NCI-H510A (cell line): ENCODE data around the gene APP.

Experiments
- DNase-seq: peaks from one replicate; lab custom pipeline; 2025; lab: John Stamatoyannopoulos, UW

APP gene

GRCh38 chr21:26127073-26127814 lies 43.3 kb downstream of the APP start:
- DNase-seq: no peak

DNA sequence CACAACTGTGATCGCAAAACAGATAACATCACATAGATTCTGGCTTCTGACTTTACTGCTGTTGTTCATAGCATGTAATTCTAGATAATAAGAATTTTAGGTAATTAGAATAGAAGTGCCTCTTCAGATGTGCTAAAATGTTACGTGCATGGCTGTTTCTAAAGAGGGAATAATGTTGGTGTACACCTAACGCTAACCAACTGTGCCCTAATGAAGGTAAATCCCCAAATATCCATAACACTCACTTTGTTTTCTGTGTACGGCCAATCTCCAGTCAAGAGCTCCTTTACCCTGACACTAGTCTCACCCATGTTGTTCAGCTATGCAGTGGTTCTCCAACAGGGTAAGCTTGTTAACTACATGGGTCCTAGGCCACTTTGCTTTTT lies 44.4 kb downstream of the APP start:
- DNase-seq: no peak

GRCh38 chr21:26125433-26126167 lies 45.0 kb downstream of the APP start:
- DNase-seq: no peak

DNA sequence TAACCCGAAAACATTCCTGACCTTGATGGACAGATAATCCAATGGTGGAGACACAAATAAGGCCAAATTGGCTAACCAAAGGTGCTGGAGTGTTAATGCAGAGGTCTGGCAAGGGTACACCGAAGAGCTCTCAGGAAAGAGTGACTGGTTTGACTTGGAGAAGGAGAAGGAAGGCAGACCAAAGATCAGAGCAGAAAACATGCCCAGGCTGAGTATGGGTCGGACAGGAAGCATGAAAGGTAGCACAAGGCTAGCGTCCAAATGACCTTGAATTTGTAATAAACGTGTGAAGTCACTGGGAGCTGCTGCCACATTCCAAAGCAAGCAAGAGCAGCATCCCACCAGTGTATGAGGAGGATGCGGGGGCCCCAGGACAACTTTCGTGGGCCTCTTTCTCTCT lies 45.7 kb downstream of the APP start:
- no peak for DNase-seq

DNA sequence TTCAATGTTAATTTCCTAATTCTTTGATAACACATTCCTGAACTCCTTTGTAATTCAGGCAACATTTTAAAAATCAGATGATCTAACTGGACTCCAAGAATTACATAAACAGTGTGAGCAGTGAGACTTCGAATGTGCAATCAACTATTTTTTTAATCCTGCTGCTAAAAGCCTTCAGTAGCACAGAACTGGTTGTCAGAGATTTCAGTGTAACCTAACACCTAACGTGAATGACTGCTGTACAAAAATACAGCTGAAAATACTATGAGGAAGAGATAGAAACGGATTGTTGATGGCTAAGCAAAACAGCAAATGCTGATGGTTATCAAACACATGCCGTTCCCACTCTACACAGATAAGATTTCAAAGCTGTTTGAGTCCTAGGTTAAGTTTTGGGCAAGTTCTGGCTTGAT lies 46.1 kb downstream of the APP start:
- DNase-seq: no peak

DNA sequence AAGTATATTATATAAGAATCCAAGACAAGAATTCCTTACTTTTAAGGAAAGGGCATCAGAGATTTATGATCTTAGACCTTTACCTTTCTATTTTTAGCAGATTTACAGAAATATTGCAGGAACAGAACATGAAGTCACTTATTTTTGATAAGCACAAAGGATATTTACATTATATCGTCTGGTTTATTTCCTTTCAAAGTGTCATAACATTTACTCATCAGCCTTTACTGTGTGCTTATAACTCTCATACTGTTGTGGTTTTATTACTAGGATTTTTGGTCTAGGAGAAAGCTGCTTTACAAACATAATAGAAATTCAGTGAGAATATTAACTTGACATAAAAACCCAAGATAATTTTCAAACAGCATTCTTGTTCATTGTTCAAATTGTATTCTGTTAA lies 47.6 kb downstream of the APP start:
- DNase-seq: no peak

DNA sequence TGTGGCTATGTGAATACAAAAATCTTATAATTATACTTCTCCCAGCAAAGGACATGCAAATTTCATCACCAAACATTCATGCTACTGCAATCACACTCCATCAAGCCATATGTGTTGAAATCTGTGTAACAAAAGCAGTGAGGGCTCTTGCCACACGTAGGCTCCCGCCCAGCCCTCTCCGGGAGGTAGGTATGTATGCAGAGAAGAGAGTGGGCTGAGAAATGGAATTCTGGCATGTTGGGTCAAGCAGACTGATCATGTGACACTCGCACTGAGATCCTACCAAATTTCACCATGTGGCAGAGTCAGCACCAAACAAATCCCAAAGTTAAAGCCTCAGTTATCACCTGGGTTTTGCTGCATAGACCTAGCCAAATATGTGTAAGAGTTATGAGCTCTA lies 49.7 kb downstream of the APP start:
- DNase-seq: no peak

GRCh38 chr21:26119906-26120305 lies 50.7 kb downstream of the APP start:
- no peak for DNase-seq

DNA sequence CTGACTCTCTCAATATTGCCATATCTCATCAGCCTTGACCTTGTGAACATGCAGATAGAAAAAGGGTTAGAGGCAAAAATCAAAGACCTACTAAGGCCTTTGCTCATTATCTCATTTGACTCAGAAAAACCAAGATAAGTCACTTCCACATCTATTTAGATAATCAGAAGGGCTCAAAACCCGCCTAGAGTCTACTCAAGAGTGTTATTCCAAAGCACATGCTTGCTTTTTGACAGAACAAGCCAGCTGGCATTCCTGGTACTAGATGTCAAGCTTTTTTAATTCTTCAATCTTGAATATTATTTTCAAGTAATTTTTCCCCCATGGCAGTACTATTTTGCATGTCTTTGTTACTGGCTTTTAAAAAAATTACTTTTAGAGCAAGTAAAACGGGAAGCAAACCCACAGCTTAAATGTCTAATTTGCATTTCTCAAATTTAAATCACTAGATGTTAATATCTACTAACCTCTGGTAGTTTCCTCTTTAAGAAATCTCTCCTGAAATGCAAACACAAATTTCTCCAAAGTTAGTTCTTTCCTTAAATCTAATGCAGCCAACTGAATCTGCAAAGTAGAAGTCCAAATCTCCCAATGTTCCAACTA lies 51.5 kb downstream of the APP start:
- DNase-seq: no peak

DNA sequence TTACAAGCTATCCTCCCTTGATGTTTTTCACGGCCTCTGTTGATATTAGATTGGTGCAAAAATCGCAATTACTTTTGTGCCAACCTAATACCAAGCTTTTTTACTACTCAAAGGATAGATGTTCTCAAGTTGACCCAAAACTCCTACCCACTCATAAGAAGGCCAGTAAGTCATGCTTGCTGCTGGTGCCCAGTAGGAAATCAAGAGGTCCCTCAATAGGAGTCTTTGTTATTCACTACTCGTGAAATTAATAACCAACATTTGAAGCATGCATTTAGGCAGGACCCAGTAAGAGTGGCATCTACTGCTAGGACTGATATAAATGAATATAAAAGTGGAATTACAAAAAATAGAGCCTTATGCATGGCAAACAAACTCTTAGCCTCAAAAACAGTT lies 52.6 kb downstream of the APP start:
- no peak for DNase-seq

DNA sequence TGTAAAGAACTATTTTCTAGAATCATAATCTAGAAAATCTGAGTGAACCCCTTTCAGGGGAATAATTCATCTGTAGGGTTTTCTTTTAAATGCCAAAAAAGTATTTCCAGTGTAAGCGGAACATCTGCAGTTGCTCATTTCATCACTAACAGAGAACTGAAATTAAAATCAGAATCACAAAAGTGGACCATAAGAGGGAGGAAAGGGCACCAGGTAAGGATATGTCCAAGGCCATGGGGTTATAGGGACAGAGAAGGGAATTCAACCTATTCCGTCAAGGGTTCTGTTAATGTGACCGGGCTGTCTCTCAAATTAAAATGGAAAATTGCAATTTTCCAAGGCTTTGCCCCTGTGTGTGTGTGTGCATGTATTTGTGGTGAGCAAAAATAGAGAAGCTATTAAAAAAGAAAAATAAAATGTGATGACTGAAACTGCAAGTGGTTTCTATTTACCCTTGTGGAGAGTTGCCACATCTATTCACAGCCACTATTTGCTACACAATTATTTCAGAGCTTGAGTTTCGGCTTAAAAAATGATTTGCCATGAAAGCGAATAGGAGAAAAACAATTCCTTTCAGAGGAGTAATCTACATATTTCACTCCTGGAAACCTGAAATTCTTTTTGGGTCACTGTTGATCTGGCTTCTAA lies 53.1 kb downstream of the APP start:
- DNase-seq: no peak

GRCh38 chr21:26116456-26117011 lies 54.0 kb downstream of the APP start:
- no peak for DNase-seq

GRCh38 chr21:26115899-26116298 lies 54.7 kb downstream of the APP start:
- DNase-seq: no peak

DNA sequence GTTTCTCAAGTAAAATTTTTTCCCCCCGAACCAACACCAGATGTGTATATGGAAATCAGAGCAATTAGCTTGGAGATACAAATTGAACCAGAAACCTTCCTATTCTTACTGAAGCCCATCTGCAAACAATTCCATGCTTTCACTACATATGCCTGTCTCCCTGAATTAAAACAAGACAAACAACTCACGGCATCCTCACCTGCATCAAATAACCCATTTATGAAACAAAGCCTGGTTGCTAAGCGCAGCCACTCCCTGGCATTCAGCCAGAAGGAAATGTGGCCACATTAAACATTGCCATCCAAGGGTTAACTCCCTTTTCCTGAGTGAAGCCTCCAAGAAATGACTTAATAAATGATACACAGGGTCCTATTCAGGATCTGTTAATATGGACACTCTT lies 55.3 kb downstream of the APP start:
- DNase-seq: peak; percentile 61

GRCh38 chr21:26112975-26113374 lies 57.6 kb downstream of the APP start:
- no peak for DNase-seq

DNA sequence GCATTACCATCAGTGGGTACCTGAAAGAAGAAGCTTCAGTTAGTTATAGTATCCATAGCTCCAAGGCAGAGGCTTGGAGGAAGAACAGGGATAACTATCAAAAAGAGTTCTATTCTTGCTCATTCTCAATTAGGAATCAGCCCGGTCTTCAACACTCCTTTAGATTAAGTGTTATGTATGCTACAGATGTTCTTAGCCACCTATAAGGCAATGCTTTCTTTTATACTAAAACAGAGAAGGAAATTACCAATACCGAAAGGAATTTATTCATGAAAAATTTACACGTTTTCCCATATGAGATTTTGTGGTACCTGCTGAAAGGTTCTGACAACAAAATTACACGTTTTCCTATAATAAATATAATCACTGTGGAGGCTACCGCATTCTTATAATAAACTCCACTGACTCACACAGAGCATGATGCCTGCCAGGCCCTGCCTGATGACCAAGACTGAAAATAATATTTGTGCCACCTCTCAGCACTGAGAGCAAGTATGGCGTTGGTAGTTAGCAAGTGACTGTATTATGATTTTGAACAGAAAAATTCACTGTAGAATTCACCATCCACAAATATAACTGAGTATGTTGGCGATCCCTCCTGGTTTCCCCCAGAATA lies 58.3 kb downstream of the APP start:
- no peak for DNase-seq

- no peak for DNase-seq
Observed at GRCh38 chr21:26110715-26111114, 59.9 kb downstream of the APP start.

DNA sequence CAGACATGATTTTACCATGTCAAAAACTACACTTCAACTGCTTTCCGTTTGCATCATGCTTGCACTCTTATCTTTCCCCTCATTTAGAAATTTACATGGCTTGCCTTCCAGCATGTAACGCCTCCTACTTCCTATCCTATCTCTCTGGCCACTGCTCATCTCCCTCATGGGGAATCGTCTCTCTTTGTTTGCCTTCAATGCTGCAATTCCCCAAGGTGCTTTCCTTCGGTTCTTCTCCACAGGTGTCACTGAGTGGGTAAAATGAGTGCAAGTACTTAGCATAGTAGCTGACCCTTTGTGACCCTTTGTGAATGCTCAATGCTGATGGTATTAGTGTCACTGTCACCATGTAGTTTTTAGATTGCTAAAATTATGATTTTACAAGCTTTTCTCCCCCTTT lies 63.1 kb downstream of the APP start:
- DNase-seq: no peak

GRCh38 chr21:26106562-26106961 lies 64.0 kb downstream of the APP start:
- DNase-seq: no peak

GRCh38 chr21:26105819-26106218 lies 64.8 kb downstream of the APP start:
- no peak for DNase-seq

DNA sequence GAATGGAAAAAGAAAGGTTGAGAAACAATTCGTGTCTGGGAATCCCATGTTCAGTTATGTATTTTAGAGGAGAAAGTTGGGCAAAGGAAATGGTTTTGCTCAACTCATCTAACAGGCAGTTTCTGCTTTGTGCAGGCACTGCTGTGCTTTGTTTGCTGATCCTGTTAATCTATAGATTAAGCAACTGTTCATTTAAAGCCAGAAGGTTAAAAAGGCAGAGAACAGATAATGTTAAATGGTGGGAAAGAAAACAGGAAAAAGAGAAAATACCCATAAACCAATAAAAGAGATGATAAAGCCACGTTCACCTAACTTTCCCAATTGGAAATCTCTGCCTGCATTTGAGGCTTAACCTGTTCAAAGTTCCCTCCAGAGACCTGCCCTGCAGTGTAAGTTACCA lies 70.0 kb downstream of the APP start:
- DNase-seq: no peak

- DNase-seq: no peak
Observed at GRCh38 chr21:26099610-26100219, 70.9 kb downstream of the APP start.
